ENCODE measurements around the gene VPS72.

DNA sequence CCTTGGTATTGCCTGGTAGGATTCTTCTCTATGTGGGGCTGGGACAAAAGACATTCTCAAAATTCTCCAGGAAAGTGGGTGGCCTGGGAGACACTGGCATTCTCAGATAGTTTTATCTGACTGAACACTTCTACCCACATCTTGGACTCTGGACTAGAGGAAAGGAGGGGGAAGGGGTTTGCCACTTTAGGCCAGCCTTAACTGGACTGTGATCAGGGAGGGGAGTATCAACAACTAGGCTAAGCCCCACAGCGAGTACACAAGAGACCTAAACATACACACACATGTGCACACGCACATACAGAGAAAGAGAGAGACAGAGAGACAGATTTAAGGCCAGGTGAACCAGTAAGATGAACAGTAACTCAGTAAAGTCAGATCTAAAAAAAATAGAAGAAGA, 42.3 kb downstream of the VPS72 start:
- TF ChIP-seq, protein P1, sequence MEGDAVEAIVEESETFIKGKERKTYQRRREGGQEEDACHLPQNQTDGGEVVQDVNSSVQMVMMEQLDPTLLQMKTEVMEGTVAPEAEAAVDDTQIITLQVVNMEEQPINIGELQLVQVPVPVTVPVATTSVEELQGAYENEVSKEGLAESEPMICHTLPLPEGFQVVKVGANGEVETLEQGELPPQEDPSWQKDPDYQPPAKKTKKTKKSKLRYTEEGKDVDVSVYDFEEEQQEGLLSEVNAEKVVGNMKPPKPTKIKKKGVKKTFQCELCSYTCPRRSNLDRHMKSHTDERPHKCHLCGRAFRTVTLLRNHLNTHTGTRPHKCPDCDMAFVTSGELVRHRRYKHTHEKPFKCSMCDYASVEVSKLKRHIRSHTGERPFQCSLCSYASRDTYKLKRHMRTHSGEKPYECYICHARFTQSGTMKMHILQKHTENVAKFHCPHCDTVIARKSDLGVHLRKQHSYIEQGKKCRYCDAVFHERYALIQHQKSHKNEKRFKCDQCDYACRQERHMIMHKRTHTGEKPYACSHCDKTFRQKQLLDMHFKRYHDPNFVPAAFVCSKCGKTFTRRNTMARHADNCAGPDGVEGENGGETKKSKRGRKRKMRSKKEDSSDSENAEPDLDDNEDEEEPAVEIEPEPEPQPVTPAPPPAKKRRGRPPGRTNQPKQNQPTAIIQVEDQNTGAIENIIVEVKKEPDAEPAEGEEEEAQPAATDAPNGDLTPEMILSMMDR (IDR thresholded peaks at IDR 0.05): no peak
- TF ChIP-seq EP300 (IDR thresholded peaks at IDR 0.05): no peak

Data from ovary (tissue), 3 donors.